Body of pancreas (tissue), 4 donors: ENCODE measurements around the gene DENND1A.

ENCODE experiments used
- CTCF ChIP-seq, 7 experiments: fragments of 450-650 bp in 4 of 7; fragments of 200-600 bp in 3 of 7; sonication (generic) in 3 of 7; IDR thresholded peaks; one replicate each; pipeline ENCODE4 v1.5.1; 2016 to 2019; ENCODE audit warnings: antibody characterized with exemption in 7 of 7
- POLR2A ChIP-seq, 3 donors: fragments of 450-650 bp; IDR thresholded peaks; one replicate each; pipeline ENCODE4 v1.6.1; 2016; ENCODE audit warnings: antibody characterized with exemption in 3 of 3, mild to moderate bottlenecking in 2 of 3

DNA sequence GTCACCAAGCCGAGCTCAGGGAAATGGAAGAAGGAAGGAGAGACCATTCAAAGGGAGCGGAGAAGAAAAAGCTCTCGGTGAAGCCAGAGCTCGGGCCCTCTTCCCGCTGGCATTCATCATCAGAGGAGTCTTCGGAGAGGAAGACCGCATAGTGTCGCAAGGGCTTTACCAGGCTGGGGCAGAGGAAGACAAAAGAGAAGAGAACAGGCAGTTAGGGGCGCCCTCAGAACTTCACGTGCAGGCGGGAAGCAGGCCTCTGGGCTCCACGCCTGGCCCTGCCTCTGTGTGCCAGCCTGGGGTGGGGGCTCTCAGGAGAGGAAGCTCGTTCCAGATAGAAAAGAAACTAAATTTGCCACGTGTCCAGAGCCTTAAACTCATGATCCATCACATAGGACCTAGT is 542.2 kb downstream of the DENND1A start:
- no peak for TF ChIP-seq CTCF (IDR thresholded peaks at IDR 0.05)
- no peak for TF ChIP-seq POLR2A (IDR thresholded peaks at IDR 0.05)
